ENCODE data around the gene ZSCAN16. TPM values are rescaled to one million over a fixed set of nuclear protein-coding genes. Genes with fewer than 3 reads are reported as not detected.
"Not testable (repeated sequence)": the region's sequence is repeated elsewhere in the genome, so short reads cannot be mapped to it uniquely, and the experiment has no call there.

Gene ZSCAN16
- total RNA-seq, 4 donors from 2014 or later = 2.4 to 7.6 (median 4.2) TPM

GRCh38 chr6:28081486-28081751 lies 43.0 kb upstream of the ZSCAN16 start:
- no peaks in the 10 kb centered on the region for H3K27me3 ChIP-seq
- peak overlapping the region; percentile 88 for H3K4me3 ChIP-seq
- WGBS = 10% methylated on average over 4 of the region's 4 CpGs
- peaks cover 6% of the 10 kb centered on the region for H3K36me3 ChIP-seq
- H3K9me3 ChIP-seq = no peaks in the 10 kb centered on the region
- H3K27ac ChIP-seq = no peak overlapping the region
- H3K4me1 ChIP-seq = peaks cover 7% of the 10 kb centered on the region
- DNase-seq (ENCODE audit: low spot score in 2 of 2) = no peak
- TF ChIP-seq POLR2A (IDR thresholded peaks at IDR 0.05) (no peak), POLR2AphosphoS5 (IDR thresholded peaks at IDR 0.05) (no peak), CTCF (IDR thresholded peaks at IDR 0.05) (no peak), EP300 (IDR thresholded peaks at IDR 0.05) (no peak)

GRCh38 chr6:28082939-28083338 lies 41.5 kb upstream of the ZSCAN16 start:
- H3K27ac ChIP-seq = no peak overlapping the region
- H3K9me3 ChIP-seq = no peaks in the 10 kb centered on the region
- TF ChIP-seq EP300 (IDR thresholded peaks at IDR 0.05) (no peak), CTCF (IDR thresholded peaks at IDR 0.05) (no peak), POLR2A (IDR thresholded peaks at IDR 0.05) (no peak), POLR2AphosphoS5 (IDR thresholded peaks at IDR 0.05) (no peak)
- H3K36me3 ChIP-seq = peaks cover 17% of the 10 kb centered on the region
- no peaks in the 10 kb centered on the region for H3K27me3 ChIP-seq
- no peak overlapping the region for H3K4me3 ChIP-seq
- H3K4me1 ChIP-seq = peaks cover 7% of the 10 kb centered on the region
- DNase-seq (ENCODE audit: low spot score in 2 of 2) = no peak

GRCh38 chr6:28089054-28089453 lies 35.4 kb upstream of the ZSCAN16 start:
- no peak overlapping the region for H3K27ac ChIP-seq
- no peak overlapping the region for H3K4me3 ChIP-seq
- no peak for DNase-seq (ENCODE audit: low spot score in 2 of 2)
- H3K9me3 ChIP-seq = peaks cover 8% of the 10 kb centered on the region
- H3K4me1 ChIP-seq = no peaks in the 10 kb centered on the region
- WGBS = 96% methylated on average over 5 of the region's 5 CpGs
- TF ChIP-seq EP300 (IDR thresholded peaks at IDR 0.05) (no peak), CTCF (IDR thresholded peaks at IDR 0.05) (no peak), POLR2AphosphoS5 (IDR thresholded peaks at IDR 0.05) (no peak), POLR2A (IDR thresholded peaks at IDR 0.05) (no peak)
- peaks cover 5% of the 10 kb centered on the region for H3K27me3 ChIP-seq
- H3K36me3 ChIP-seq = peaks cover 33% of the 10 kb centered on the region

GRCh38 chr6:28090917-28091586 lies 33.4 kb upstream of the ZSCAN16 start:
- TF ChIP-seq CTCF (IDR thresholded peaks at IDR 0.05) = no peak
- no peak for TF ChIP-seq POLR2AphosphoS5 (IDR thresholded peaks at IDR 0.05)
- no peak for TF ChIP-seq POLR2A (IDR thresholded peaks at IDR 0.05)
- peaks cover 8% of the 10 kb centered on the region for H3K9me3 ChIP-seq
- no peak overlapping the region for H3K27ac ChIP-seq
- peak overlapping the region; percentile 30 for H3K4me3 ChIP-seq
- peaks cover 5% of the 10 kb centered on the region for H3K27me3 ChIP-seq
- no peaks in the 10 kb centered on the region for H3K4me1 ChIP-seq
- 27% methylated on average over 30 of the region's 33 CpGs for WGBS
- H3K36me3 ChIP-seq = peaks cover 30% of the 10 kb centered on the region
- no peak for DNase-seq (ENCODE audit: low spot score in 2 of 2)

GRCh38 chr6:28102222-28102621 lies 22.2 kb upstream of the ZSCAN16 start:
- not testable (repeated sequence) for H3K9me3 ChIP-seq; DNase-seq (ENCODE audit: low spot score in 2 of 2); H3K27ac ChIP-seq; H3K36me3 ChIP-seq; H3K4me1 ChIP-seq; H3K4me3 ChIP-seq
- peaks cover 12% of the 10 kb centered on the region for H3K27me3 ChIP-seq
- 80% methylated on average over 7 of the region's 7 CpGs for WGBS

GRCh38 chr6:28102699-28103098 lies 21.7 kb upstream of the ZSCAN16 start:
- not testable (repeated sequence) for H3K27ac ChIP-seq; H3K4me3 ChIP-seq; H3K36me3 ChIP-seq; H3K9me3 ChIP-seq; DNase-seq (ENCODE audit: low spot score in 2 of 2); H3K4me1 ChIP-seq
- peaks cover 12% of the 10 kb centered on the region for H3K27me3 ChIP-seq

Measured in suprapubic skin (tissue), 4 donors.